ENCODE data around the gene RIPOR1.
"Not testable (repeated sequence)": the region's sequence is repeated elsewhere in the genome, so short reads cannot be mapped to it uniquely, and the experiment has no call there.

Gene RIPOR1, protein sequence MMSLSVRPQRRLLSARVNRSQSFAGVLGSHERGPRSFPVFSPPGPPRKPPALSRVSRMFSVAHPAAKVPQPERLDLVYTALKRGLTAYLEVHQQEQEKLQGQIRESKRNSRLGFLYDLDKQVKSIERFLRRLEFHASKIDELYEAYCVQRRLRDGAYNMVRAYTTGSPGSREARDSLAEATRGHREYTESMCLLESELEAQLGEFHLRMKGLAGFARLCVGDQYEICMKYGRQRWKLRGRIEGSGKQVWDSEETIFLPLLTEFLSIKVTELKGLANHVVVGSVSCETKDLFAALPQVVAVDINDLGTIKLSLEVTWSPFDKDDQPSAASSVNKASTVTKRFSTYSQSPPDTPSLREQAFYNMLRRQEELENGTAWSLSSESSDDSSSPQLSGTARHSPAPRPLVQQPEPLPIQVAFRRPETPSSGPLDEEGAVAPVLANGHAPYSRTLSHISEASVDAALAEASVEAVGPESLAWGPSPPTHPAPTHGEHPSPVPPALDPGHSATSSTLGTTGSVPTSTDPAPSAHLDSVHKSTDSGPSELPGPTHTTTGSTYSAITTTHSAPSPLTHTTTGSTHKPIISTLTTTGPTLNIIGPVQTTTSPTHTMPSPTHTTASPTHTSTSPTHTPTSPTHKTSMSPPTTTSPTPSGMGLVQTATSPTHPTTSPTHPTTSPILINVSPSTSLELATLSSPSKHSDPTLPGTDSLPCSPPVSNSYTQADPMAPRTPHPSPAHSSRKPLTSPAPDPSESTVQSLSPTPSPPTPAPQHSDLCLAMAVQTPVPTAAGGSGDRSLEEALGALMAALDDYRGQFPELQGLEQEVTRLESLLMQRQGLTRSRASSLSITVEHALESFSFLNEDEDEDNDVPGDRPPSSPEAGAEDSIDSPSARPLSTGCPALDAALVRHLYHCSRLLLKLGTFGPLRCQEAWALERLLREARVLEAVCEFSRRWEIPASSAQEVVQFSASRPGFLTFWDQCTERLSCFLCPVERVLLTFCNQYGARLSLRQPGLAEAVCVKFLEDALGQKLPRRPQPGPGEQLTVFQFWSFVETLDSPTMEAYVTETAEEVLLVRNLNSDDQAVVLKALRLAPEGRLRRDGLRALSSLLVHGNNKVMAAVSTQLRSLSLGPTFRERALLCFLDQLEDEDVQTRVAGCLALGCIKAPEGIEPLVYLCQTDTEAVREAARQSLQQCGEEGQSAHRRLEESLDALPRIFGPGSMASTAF

DNA sequence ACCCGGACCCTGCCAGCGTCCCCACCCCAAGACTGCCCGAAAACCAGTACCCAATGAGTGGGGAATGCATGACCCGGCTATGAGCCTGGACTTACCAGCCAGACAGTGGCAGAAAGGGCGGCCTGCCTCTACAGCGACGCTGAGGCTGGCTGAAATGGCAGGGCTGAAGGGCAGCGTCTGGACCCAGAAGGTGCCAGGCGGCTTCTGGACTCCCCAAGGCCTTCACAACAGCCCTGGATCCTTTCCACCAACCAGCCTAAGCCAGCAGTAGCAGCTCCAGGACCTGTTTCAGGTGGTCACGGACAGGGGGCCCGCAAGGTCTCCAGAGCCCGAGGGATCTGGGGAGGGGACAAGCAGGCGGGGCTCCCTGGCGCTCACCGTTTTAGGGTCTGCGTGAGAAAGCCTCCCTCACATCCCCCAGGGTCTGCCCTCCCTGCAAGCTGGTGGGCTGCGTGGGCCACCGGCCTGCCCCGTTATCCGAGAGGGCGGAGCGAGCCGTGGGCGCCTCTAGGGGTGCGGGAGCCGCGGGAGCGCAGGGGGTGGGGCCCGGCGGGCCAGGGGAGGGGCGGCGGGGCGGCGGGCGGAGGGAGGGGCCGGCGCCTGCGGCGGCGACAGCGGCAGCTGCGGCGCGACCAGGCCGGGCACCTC is at the start of gene RIPOR1:
RIPOR1 (plus strand) TSS at position 608 of the 648 bp plus-strand sequence. CDS start 9,618 bp downstream, outside the sequence.
- DNase-seq, result no peak

DNA sequence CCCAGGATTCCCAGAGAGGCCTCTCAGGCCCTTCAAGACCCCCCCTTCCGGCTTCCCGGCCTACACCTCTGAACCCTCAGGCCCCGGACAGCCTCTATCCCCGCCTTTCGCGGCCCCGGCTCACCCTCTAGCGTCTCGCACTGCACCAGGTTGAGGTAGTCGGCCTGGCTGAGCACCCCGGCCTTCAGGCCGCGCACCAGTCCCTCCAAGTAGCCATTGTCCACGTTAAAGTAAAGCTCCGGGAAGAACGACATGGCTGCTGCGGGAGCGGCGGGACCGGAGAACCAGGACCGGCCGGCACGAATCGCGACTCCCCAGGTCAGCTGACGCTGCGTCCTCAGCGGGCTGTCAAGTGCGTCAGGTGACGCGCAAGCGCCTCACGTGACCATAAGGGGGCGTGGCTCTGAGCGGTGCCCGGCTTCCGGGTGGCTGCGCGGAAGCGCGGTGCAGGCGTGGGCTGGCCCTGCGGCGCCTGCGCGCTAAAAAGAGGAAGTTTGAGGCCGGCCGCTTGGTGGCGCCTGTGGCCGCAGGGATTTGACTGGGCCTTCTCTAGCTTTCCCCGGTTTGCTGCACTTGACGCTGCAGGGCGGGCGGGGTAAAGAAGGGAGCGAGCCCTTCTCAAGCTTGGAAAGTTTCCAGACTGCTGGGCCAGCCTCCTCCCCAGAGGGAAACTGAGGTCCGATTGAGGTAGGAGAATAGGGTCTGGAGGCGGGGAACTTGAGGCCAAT is 47.6 kb upstream of the RIPOR1 start, which contains the start of gene ATP6V0D1:
ATP6V0D1 (minus strand) TSS at position 325 of the 728 bp plus-strand sequence; CDS start at position 254, 71 bp downstream.
- DNase-seq, result peak; percentile 89

DNA sequence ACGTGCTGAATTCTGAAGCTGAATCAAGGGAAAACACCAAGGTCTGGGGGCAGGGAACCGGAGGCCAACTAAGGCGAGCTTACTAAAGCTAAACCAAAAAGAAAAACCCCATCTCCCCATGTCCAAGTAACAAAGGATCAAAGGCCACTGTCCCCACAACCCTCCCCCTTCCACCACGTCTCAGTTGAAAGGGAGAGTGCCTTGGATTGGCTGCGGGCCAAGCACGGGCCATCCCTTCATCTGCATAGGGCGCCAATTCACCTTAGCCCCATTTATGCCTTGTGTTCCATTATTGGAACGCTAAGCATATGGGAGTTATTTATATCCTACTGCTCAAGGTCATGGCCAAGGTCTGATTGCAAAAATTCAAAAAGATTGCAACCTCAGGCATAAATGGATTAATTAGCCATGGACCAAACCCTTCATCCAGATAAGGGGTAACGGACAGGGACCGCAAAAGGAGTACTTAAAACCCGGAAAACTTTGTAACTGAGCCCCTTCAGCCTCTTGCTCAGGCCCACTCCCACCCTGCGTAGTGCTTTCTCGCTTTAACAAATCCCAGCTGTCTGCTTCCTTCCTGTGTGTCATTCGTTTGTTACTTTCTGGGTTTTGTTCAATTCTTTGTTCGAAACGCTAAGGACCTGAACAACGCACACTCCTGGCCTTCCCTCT is 46.9 kb upstream of the RIPOR1 start:
- DNase-seq, result no peak

DNA sequence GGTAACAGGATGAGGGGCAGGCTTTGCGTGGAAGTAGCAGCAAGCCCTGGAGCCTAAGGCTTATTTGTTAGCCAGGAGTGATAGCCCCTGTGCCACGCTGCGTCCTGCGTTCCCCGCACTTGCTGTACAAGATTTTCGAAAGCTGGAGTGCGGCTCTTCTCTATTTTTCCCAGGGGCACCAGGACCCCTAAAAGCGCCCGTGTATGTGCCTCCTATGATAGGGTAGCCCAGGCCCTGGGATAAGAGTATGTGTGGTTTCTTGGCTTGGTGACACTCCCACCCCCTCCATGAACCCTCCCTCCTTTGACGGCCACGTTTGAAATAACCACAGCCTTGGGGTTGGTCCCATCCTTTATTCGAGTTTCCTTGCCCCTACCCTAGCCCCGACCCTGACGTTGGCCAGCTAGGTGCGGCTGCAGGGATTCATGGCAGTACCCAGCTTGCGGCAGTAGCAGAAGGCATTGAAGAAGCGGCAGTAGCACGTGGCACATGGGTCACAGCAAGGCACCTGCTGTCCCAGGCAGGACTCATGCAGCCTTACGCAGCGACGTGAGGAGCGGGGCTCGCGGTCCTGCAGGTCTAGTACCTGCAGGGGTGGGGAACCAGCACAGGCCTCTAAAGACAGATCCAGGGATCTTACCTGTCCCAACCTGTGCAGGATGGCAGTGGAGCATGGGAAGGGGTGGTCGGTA is 46.2 kb upstream of the RIPOR1 start:
- no peak for DNase-seq

DNA sequence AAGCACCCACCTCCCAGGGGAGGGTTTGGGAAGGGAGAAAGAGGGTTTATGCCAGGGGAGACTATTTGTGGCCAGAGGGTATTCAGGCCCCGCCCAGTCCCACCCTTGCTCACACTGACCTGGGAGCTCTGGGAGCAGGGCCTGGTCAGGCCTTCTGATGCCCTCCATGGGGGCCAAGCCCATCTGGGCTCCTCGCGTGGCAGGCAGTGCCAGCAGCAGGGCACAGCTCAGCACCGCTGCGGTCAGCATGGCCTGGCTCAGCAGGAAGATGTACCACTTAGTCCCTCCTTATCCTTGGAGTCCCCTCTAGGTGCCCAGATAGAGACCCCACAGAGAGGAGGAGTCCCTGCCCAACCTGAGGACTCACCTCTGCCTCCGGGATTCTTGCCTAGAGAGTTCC is 45.5 kb upstream of the RIPOR1 start, which contains the start of gene AGRP:
AGRP (minus strand) TSS at position 398 of the 400 bp plus-strand sequence; CDS start at position 249, 149 bp downstream.
- DNase-seq, result no peak

DNA sequence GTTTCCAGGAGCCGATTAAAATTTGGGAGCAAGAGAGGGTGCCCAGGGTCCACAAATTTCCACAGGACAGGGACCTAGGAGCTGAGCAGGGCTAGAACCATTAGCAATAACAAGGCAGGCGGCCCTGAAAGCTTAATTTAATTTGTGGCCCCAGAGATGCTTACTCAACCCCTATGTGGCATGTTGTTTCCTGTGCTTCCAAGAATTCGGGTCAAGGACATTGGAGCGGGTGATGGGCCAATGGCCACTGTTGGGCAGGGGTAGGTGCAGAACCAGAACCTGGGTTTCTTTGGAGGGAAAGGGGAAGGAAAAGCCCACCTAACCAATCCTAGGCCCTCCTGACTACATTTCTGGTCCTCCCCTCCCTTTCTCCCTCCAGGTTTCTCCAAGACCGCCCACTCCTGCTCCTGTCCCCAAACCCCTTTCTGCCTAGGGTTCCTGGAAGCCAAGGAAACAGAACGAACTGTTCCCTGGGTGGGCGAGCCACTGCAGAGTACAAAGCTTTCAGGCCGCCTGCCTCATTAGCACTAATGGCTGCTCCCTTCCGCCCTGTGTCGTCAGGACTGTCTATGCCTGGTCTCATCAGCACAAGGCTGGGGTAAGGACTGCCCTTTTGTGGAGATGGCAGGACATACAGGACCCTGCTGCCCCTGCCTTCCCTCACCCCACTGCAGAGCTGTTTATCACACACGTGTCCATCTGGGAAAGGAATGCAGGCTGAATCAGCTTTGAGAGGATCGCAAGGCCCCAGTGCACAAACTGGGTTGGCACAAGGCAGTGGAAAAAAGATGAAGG is 44.7 kb upstream of the RIPOR1 start:
- DNase-seq, result no peak

DNA sequence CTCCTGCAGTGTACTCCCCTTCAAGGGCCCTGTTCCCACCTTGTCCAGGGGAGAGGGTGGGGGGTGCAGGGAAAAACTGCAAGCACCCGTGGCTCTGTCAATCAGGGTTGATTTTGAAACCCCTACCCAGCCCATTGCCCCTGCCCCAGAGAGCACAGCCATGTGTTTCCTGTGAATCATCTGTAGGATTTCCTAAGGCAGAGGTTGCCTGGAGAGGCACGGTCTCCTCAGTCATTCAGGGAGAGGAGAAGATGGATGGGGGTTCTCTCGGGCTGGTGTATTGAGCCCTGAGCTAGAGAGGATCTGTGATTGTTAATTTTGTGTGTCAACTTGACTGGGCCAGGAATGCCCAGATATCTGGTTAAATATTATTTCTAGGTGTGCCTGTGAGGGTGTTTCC is 41.8 kb upstream of the RIPOR1 start:
- DNase-seq, result no peak

DNA sequence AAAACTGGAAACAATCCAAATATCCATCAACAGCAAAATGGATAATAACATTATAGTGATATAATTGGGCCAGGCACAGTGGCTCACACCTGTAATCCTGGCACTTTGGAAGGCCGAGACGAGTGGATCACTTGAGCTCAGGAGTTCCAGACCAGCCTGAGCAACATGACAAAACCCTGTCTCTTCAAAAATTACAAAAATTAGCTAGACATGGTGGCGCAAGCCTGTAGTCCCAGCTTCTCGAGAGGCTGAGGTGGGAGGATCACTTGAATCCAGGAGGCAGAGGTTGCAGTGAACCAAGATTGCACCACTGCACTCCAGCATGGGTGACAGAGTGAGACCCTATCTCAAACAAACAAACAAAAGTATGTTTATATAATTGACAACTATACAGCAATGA is 41.1 kb upstream of the RIPOR1 start:
- not testable (repeated sequence) for DNase-seq

DNA sequence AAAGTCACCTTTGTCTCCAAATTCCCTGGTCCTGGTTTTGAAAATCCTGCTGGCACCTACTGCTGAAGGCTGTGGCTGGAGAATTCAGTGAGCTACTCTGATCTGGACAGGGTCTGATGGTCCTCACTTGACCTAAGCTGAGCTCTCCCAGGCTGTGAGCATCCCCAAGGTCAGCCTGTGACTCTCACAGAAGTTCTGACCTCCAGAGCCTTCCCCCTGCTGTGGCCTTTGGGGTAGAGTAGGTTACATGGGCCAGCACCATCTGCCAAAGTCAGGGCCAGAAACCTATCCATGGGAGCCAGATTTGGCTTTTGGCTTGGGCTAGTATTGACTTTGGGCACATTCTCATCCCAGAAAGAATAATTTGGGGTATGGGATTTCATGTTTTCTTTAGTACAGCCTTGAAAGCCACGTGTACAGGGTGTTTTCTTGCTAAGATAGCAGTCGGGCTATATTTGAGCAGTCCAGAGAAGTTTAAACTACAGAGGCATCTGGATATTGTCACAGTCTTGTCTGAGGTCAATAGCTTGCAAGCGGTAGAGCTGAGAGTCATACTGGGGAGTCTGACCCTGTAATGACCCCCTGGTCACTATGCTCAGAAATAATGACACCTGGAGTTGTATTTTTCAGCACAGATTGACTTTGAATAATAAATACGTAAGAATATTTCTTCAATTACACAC is 39.1 kb upstream of the RIPOR1 start:
- no peak for DNase-seq

DNA sequence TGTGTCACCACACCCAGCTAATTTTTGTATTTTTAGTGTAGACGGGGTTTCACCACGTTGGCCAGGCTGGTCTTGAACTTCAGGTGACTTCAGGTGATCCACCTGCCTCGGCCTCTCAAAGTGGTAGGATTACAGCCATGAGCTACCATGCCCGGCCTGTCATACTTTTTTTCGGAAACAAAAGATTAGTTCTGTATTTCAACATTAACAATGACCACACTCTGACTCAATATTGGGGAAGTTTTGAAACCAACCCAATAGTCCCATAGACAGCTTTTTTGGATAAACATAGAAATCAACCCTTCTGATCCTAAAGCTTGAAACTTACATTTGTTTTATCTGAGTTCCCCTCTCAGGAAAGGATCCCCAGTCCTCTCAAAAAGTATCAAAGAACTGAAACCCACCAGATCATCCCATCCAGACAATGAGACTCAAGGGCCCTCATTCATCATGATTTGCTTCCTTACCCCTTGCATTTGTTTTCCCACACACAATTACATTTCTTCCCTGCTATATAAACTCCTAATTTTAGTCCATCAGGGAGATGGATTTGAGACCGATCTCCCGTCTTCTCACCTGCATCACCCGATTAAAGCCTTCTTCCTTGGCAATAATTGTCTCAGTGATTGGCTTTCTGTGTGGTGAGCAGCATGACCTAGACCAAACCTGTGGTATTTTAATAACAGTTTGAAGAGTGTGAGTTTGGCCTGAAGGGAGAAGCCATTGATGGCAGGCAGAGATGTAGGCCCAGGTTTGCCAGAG is 38.1 kb upstream of the RIPOR1 start:
- no peak for DNase-seq

DNA sequence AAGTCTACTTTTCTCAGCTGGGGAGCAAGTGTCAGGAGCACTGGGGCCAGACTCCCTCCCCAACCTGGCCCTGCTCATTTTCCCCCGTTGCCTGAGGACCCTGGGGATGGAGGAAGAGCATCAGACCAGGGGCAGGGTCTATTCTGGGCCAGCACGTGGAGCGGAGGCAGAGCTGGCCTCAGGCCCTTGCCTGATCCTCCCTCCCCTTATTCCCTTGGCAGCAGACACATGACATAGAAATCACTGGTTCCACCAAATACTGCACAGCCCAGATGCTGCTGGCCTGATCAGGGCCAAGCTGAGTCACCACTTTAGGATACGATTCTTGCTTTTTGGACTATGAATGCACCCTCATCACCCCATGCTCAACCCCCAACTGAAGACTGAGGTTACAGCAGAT is 29.5 kb upstream of the RIPOR1 start:
- no peak for DNase-seq

DNA sequence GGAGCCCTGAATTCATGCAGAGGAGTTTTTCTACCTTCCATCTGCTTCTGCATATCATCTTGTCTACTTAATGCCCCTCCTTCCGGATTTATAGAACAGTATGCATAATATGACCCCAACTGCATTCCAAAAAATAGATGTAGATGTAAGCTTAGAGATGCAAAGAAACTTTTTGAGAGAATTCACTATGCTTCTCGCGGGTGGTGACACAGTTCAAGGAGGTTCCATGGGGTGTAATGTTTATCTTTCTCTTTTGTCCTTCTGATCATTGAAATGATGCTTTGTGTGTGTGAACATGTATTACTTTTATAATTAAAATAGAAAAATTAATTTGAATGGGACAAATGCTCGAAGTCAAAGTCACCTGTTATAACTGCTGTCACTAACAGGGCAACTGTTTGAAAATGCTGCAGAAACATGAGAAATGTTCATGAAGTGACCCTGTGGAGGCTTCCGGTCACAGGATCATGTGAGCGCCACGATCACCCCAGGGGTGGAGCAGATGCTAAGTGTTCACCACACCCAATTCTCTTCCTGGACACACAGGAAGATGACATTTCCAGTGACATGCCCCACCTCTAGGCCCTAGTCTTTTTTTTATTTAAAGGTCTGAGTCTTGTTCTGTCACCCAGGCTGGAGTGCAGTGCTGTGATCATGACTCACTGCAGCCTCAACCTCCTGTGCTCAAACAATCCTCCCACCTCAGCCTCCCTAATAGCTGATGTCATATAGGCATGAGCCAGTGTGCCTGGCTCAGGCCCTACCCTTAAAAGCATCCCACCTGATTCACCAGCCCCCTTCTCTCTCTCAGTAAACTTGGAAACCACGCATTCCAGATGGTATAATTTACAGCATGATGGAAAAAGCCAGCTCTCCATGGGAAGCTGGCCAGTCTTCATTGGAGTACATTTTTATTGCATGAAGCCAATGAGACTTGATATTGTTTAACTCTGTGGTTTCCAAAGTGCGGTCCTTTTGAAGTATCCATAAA is 24.3 kb upstream of the RIPOR1 start:
- DNase-seq, result no peak

DNA sequence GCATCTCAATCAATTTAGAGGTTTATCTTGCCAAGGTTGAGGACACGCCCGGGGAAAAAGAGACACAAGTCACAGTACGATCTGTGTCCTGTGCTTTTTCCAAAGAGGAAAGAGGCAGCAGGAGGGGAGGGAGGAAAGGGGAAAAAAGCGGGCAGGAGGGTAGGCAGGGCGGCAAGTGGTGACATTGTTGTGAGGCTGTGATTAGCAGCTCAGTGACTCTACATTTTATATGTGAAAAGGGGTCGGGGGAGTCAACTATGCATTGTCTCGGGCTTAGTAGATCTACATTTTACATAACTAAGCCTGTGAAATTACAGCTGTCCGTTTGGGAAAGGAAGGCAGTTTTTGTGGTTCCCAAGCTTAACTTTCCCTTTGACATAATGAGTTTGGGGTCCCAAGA is 22.2 kb upstream of the RIPOR1 start:
- no peak for DNase-seq

DNA sequence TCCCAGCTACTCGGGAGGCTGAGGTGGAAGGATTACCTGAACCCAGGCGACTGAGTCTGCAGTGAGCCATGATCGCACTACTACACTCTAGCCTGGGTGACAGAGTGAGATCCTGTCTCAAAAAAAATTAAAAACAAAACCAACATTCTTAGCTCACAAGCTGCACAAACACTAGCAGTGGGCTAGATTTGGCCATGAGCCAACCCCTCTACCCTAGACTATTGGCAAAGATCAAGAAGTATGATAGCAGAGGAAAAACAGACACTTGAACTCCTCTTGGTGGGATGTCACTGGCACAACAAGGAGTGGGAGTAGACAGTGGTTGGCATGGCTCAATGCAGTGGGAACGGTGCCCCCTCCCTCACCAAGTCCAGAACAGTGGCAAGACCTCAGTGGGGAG is 19.6 kb upstream of the RIPOR1 start:
- DNase-seq, result no peak

DNA sequence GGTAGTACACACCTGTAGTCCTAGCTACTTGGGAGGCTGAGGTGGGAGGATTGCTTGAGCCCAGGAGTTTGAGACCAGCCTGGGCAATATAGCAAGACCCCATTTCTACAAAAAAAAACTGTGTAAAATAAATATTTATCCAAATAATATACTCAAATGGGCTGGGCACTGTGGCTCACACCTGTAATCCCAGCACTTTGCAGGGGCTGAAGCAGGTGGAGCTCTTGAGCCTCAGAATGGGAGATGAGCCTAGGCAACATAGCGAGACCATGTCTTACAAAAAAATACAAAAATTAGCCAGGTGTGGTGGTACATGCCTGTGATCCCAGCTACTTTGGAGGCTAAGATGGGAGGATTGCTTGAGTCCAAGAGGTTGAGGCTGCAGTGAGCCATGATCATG is 14.7 kb upstream of the RIPOR1 start:
- DNase-seq, result not testable (repeated sequence)

DNA sequence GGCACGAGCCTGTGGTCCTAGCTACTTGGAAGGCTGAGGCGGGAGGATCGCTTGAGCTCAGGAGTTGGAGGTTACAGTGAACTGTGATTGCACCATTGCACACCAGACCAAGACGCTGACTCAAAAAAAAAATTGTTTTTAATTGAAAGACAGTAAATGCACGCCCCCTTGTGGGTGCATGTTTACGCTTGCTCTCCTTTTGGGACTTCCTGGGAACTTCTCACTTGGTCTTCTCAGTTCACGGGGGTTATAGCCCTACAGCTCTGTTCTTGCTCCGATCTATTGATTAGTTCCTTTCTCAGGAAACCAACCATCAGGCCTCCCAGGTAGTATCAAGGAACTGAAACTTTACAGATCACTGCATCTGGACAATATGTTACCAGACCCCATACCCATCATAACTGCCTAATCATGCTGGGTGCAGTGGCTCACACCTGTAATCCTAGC is 14.2 kb upstream of the RIPOR1 start:
- DNase-seq, result peak; percentile 47

Data from SHP77 treated with DMSO at 0.1 percent for 48 hours (cell line).